K562 (cell line): ENCODE results near the gene PSMB11. TPM values are rescaled to one million over a fixed set of nuclear protein-coding genes. Genes with fewer than 3 reads are reported as not detected.

Experiments
- ATAC-seq: fragments of 200-7000 bp; cut with Tn5 transposase; 3 replicates; pipeline ENCODE4 v1.9.1; 2020; ENCODE audit warnings: moderate library complexity
- BruUV-seq: library from RNA; stranded (reverse); fragments of 400-500 nt; replicated peaks from 2 replicates; lab custom pipeline; 2021; lab: Mats Ljungman, UMichigan
- CTCF ChIA-PET: fragments of 300-600 bp; formaldehyde crosslinking; extraction: SDS; loops from one replicate; lab custom pipeline; 2021; ENCODE audit warnings: low intra/inter-chr PET ratio; lab: Yijun Ruan, JAX
- POLR2A ChIA-PET: fragments of 300-600, 350-650 bp; sonication (Branson Sonifier 250); formaldehyde crosslinking; extraction: SDS; loops from one replicate; lab custom pipeline; 2021; ENCODE audit warnings: antibody characterized with exemption, inconsistent platforms; lab: Yijun Ruan, JAX
- DNase-seq, 4 experiments: peaks; one replicate each; pipeline versions ENCODE4 v3.0.0 to v3.0.0-alpha.2; 2011 to 2018; ENCODE audit warnings: low spot score in 3 of 4, mixed read lengths in 3 of 4; ENCODE audit errors: extremely low read depth in 1 of 4
- FAIRE-seq: peaks from 2 replicates; lab custom pipeline; 2011; peaks lifted over from hg19 to GRCh38; lab: Jason Lieb, UNC
- H2AFZ ChIP-seq: 2 replicates; pipeline ENCODE4 v1.6.0; 2011; ENCODE audit warnings: low read depth, low read length, control low read depth, inconsistent platforms
- H3K27ac ChIP-seq: fragments of 200-600 bp; 3 replicates; pipeline ENCODE4 v1.8.0; 2011; ENCODE audit warnings: low read depth, mild to moderate bottlenecking, control low read depth, inconsistent platforms, low read length, moderate library complexity, mixed read lengths; ENCODE audit errors: extremely low read depth
- H3K27me3 ChIP-seq, 2 experiments: fragments of 300-600 bp in 1 of 2; 2 replicates in 1 of 2; 3 replicates in 1 of 2; pipeline versions ENCODE4 v1.6.0 to v1.8.0; 2011; ENCODE audit warnings: inconsistent platforms in 2 of 2, low read length in 2 of 2, mild to moderate bottlenecking in 1 of 2, mixed read lengths in 1 of 2, moderate library complexity in 1 of 2; ENCODE audit not compliant: control insufficient read depth in 2 of 2, insufficient read depth in 2 of 2
- H3K36me3 ChIP-seq: fragments of 300-600 bp; 3 replicates; pipeline ENCODE4 v1.8.0; 2011; ENCODE audit warnings: mild to moderate bottlenecking, low read length, inconsistent platforms; ENCODE audit not compliant: control insufficient read depth, insufficient read depth
- H3K4me1 ChIP-seq, 2 experiments: fragments of 200-600 bp in 1 of 2; replicated peaks in 1 of 2; 2 replicates in 1 of 2; 3 replicates in 1 of 2; pipeline versions ENCODE4 v1.5.1 to v1.8.0; 2011; ENCODE audit warnings: inconsistent platforms in 2 of 2, low read length in 2 of 2, mild to moderate bottlenecking in 1 of 2, mixed read lengths in 1 of 2, moderate library complexity in 1 of 2; ENCODE audit not compliant: control insufficient read depth in 2 of 2, insufficient read depth in 2 of 2
- H3K4me2 ChIP-seq: 2 replicates; pipeline ENCODE4 v1.6.1; 2011; ENCODE audit warnings: low read length, control low read depth, inconsistent platforms, mixed read lengths; ENCODE audit not compliant: insufficient read depth
- H3K4me3 ChIP-seq: fragments of 200-600 bp; sonication (generic), shearing (Covaris generic); 2 replicates; pipeline ENCODE4 v1.5.1; 2016; ENCODE audit warnings: control low read depth, inconsistent platforms
- H3K79me2 ChIP-seq: fragments of 200-600 bp; 3 replicates; pipeline ENCODE4 v1.8.0; 2011; ENCODE audit warnings: low read length, inconsistent platforms; ENCODE audit not compliant: control insufficient read depth, insufficient read depth
- H3K9ac ChIP-seq, 2 experiments: 2 replicates each; pipeline versions ENCODE4 v1.6.0 to v1.6.1; 2011; ENCODE audit warnings: low read depth in 2 of 2, low read length in 2 of 2, control low read depth in 1 of 2, inconsistent platforms in 1 of 2, mild to moderate bottlenecking in 1 of 2, mixed read lengths in 1 of 2; ENCODE audit not compliant: insufficient read depth in 1 of 2
- H3K9me1 ChIP-seq: one replicate; pipeline ENCODE4 v1.6.0; 2011; ENCODE audit warnings: inconsistent platforms, mild to moderate bottlenecking, low read length, moderate library complexity; ENCODE audit not compliant: control insufficient read depth, insufficient read depth
- H3K9me3 ChIP-seq: replicated peaks from 2 replicates; pipeline ENCODE4 v1.5.1; 2011; ENCODE audit warnings: low read depth, low read length, inconsistent platforms; ENCODE audit not compliant: control insufficient read depth, insufficient read depth
- H4K20me1 ChIP-seq: replicated peaks from 2 replicates; pipeline ENCODE4 v1.6.1; 2011; ENCODE audit warnings: low read length, inconsistent platforms, mixed read lengths; ENCODE audit not compliant: control insufficient read depth, insufficient read depth
- ZBTB2 ChIP-seq: fragments of 450-650 bp; IDR thresholded peaks from 2 replicates; pipeline ENCODE4 v1.6.1; 2016; ENCODE audit warnings: antibody characterized with exemption
- ZNF263 ChIP-seq: sonication (generic); formaldehyde crosslinking; IDR thresholded peaks from 2 replicates; pipeline ENCODE4 v1.8.0; 2022; ENCODE audit warnings: mild to moderate bottlenecking, missing genetic modification reagents, borderline replicate concordance
- WGBS: fragments of 100-300 bp; shearing (Covaris generic); methylation state at CpG from one replicate; pipeline ENCODE4 v1.1.6; 2016; ENCODE audit warnings: low coverage, mixed read lengths; ENCODE audit not compliant: insufficient coverage; ENCODE audit errors: missing lambda C conversion rate; 5-methylcytosine and 5-hydroxymethylcytosine counted together
- in situ Hi-C: fragments of 300-500 bp; cut with MboI; formaldehyde crosslinking; loops from 4 replicates; pipeline ENCODE4 v1.15.0; 2018; ENCODE audit warnings: inconsistent platforms, mixed read lengths
- intact Hi-C: fragments of 100-400 bp; cut with micrococcal nuclease; formaldehyde crosslinking; loops from 2 replicates; pipeline ENCODE4 v1.14.2; 2022
- polyA plus RNA-seq, 8 experiments: library from polyadenylated mRNA; depleted of rRNA in 4 of 8; stranded (reverse) in 5 of 8; unstranded in 3 of 8; fragments of >200 nt; fragmentation: Nextera tagmentation in 2 of 8; fragmentation: Illumina TruSeq in 1 of 8; extraction: Ambion mirVana in 2 of 8; extraction: Trizol in 1 of 8; gene quantifications; 2 replicates each; pipeline versions ENCODE4 v1.2.1 to v1.2.3, GENCODE V29; 2011 to 2014; ENCODE audit warnings: inconsistent platforms in 1 of 8, missing spikeins in 1 of 8
- total RNA-seq, 7 experiments: library from RNA; depleted of rRNA in 6 of 7; stranded (reverse); fragments of >200 nt in 6 of 7; fragmentation: Illumina TruSeq in 2 of 7; extraction: Trizol in 2 of 7; gene quantifications; 2 replicates each; pipeline versions ENCODE4 v1.2.1 to v1.2.3, GENCODE V29; 2011 to 2021; ENCODE audit warnings: low replicate concordance in 1 of 7

PSMB11 gene
- total and polyA plus RNA-seq, 9 of the 15 experiments (the other 6 are each of a cell fraction or from before 2014, with no cell fraction given), result not detected

GRCh38 chr14:23023022-23023794 lies 18.8 kb upstream of the PSMB11 start:
- no peak for DNase-seq
- no peak for FAIRE-seq
- Histone ChIP-seq H3K27ac (no peak overlapping the region), H3K4me2 (no peak overlapping the region), H3K79me2 (no peaks in the 10 kb centered on the region; the same call in 2 of the 3 replicates), H4K20me1 (peaks cover 10% of the 10 kb centered on the region; the same call in 1 of the 2 replicates), H2AFZ (no peak overlapping the region), H3K9me3 (no peaks in the 10 kb centered on the region), H3K36me3 (peaks cover 30% of the 10 kb centered on the region), H3K9ac (no peak overlapping the region), H3K27me3 (no peaks in the 10 kb centered on the region), H3K4me1 (peaks cover 17 to 41% of the 10 kb centered on the region in 2 experiments; a peak in 4 of 5 replicates), H3K9me1 (no peaks in the 10 kb centered on the region), H3K4me3 (no peak overlapping the region)
- WGBS, result 51% methylated on average over 8 of the region's 8 CpGs
- POLR2A ChIA-PET, result interaction anchor here (0.6 to 6.6 kb wide), 10 partner anchors 8 to 1292 kb away, joined by 3 to 65 read pairs (median 4); no protein-coding TSS in a partner anchor
- in situ Hi-C loops (no loop called here), intact Hi-C loops (no loop called here)
- 0 out of 2 replicates have a peak, but pooled peaks have one; percentile 21 for TF ChIP-seq ZNF263
- no peak for TF ChIP-seq ZBTB2
- CTCF ChIA-PET, result no interaction called here
- no TSS peak for BruUV-seq
- no peak for ATAC-seq
